ENCODE data around the gene FIZ1.
"Not testable (repeated sequence)": the region's sequence is repeated elsewhere in the genome, so short reads cannot be mapped to it uniquely, and the experiment has no call there.

FIZ1 gene

GRCh38 chr19:55598034-55598433, 1.3 kb downstream of the FIZ1 start:
- Mint-ChIP-seq H3K36me3 (peaks cover 50% of the 10 kb centered on the region), H3K4me3 (no peak overlapping the region), H3K27ac (peak overlapping the region; percentile 96), H3K4me1 (peaks cover 20% of the 10 kb centered on the region), H3K27me3 (no peaks in the 10 kb centered on the region), H3K9me3 (peaks cover 19% of the 10 kb centered on the region)
- no peak for ATAC-seq

- no peak for ATAC-seq
- Mint-ChIP-seq H3K9me3 (peaks cover 19% of the 10 kb centered on the region), H3K27me3 (no peaks in the 10 kb centered on the region), H3K27ac (no peak overlapping the region), H3K4me1 (peaks cover 20% of the 10 kb centered on the region), H3K4me3 (no peak overlapping the region), H3K36me3 (peaks cover 50% of the 10 kb centered on the region)
These were observed 1.8 kb downstream of the FIZ1 start for GRCh38 chr19:55597501-55597921.

- peaks cover 20% of the 10 kb centered on the region for H3K4me1 Mint-ChIP-seq
- H3K27me3 Mint-ChIP-seq, result no peaks in the 10 kb centered on the region
These were observed 3.0 kb downstream of the FIZ1 start for GRCh38 chr19:55596304-55596703.

GRCh38 chr19:55594996-55595545, 4.2 kb downstream of the FIZ1 start:
- Mint-ChIP-seq H3K9me3 (peaks cover 19% of the 10 kb centered on the region), H3K4me3 (no peak overlapping the region), H3K27ac (no peak overlapping the region), H3K4me1 (peaks cover 14% of the 10 kb centered on the region), H3K27me3 (no peaks in the 10 kb centered on the region), H3K36me3 (peaks cover 59% of the 10 kb centered on the region)
- no peak for ATAC-seq

More at GRCh38 chr19:55596304-55596703, 3.0 kb downstream of the FIZ1 start:
- H3K36me3 Mint-ChIP-seq, result peaks cover 56% of the 10 kb centered on the region
- H3K27ac Mint-ChIP-seq, result no peak overlapping the region
- peaks cover 19% of the 10 kb centered on the region for H3K9me3 Mint-ChIP-seq
- H3K4me3 Mint-ChIP-seq, result no peak overlapping the region
- ATAC-seq, result no peak

- Mint-ChIP-seq H3K4me1 (peaks cover 6% of the 10 kb centered on the region), H3K9me3 (peaks cover 15% of the 10 kb centered on the region)
These were observed 6.1 kb downstream of the FIZ1 start for GRCh38 chr19:55593096-55593772.

GRCh38 chr19:55592391-55593090, 6.8 kb downstream of the FIZ1 start:
- peak; percentile 21 for ATAC-seq
- Mint-ChIP-seq H3K27ac (no peak overlapping the region), H3K4me1 (peaks cover under 1% of the 10 kb centered on the region), H3K27me3 (no peaks in the 10 kb centered on the region), H3K36me3 (peaks cover 44% of the 10 kb centered on the region), H3K4me3 (no peak overlapping the region), H3K9me3 (peaks cover 12% of the 10 kb centered on the region)

More at GRCh38 chr19:55593096-55593772, 6.1 kb downstream of the FIZ1 start:
- peaks cover 51% of the 10 kb centered on the region for H3K36me3 Mint-ChIP-seq
- H3K27ac Mint-ChIP-seq, result no peak overlapping the region
- no peaks in the 10 kb centered on the region for H3K27me3 Mint-ChIP-seq
- ATAC-seq, result peak; percentile 37
- no peak overlapping the region for H3K4me3 Mint-ChIP-seq

- Mint-ChIP-seq H3K36me3 (peaks cover 35% of the 10 kb centered on the region), H3K27me3 (no peaks in the 10 kb centered on the region), H3K27ac (no peak overlapping the region), H3K4me3 (no peak overlapping the region), H3K9me3 (peaks cover 11% of the 10 kb centered on the region), H3K4me1 (peaks cover 10% of the 10 kb centered on the region)
- no peak for ATAC-seq
These were observed 7.8 kb downstream of the FIZ1 start for GRCh38 chr19:55591555-55591954.

- Mint-ChIP-seq H3K4me1 (peaks cover 20% of the 10 kb centered on the region), H3K36me3 (peaks cover 26% of the 10 kb centered on the region), H3K27ac (no peak overlapping the region), H3K9me3 (peaks cover 6% of the 10 kb centered on the region), H3K4me3 (no peak overlapping the region), H3K27me3 (no peaks in the 10 kb centered on the region)
- ATAC-seq, result no peak
These were observed 8.7 kb downstream of the FIZ1 start for GRCh38 chr19:55590617-55591016.

GRCh38 chr19:55590109-55590508, 9.2 kb downstream of the FIZ1 start:
- peaks cover 21% of the 10 kb centered on the region for H3K36me3 Mint-ChIP-seq
- H3K4me1 Mint-ChIP-seq, result peaks cover 25% of the 10 kb centered on the region
- peaks cover 2% of the 10 kb centered on the region for H3K9me3 Mint-ChIP-seq
- H3K4me3 Mint-ChIP-seq, result no peak overlapping the region
- ATAC-seq, result no peak
- no peak overlapping the region for H3K27ac Mint-ChIP-seq
- no peaks in the 10 kb centered on the region for H3K27me3 Mint-ChIP-seq

GRCh38 chr19:55588738-55589137, 10.6 kb downstream of the FIZ1 start:
- peaks cover 13% of the 10 kb centered on the region for H3K36me3 Mint-ChIP-seq
- no peaks in the 10 kb centered on the region for H3K9me3 Mint-ChIP-seq
- peaks cover 26% of the 10 kb centered on the region for H3K4me1 Mint-ChIP-seq
- ATAC-seq, result no peak
- H3K27ac Mint-ChIP-seq, result no peak overlapping the region
- H3K4me3 Mint-ChIP-seq, result no peak overlapping the region
- no peaks in the 10 kb centered on the region for H3K27me3 Mint-ChIP-seq

- H3K9me3 Mint-ChIP-seq, result no peaks in the 10 kb centered on the region
- H3K27ac Mint-ChIP-seq, result peak overlapping the region; percentile 35
- peak; percentile 97 for ATAC-seq
- no peaks in the 10 kb centered on the region for H3K27me3 Mint-ChIP-seq
- peaks cover 26% of the 10 kb centered on the region for H3K4me1 Mint-ChIP-seq
- H3K36me3 Mint-ChIP-seq, result peaks cover 10% of the 10 kb centered on the region
- H3K4me3 Mint-ChIP-seq, result peak overlapping the region; percentile 83
These were observed 12.2 kb downstream of the FIZ1 start for GRCh38 chr19:55586976-55587668.

- ATAC-seq, result peak; percentile 69
- H3K27ac Mint-ChIP-seq, result peak overlapping the region; percentile 35
- H3K4me1 Mint-ChIP-seq, result peaks cover 34% of the 10 kb centered on the region
These were observed 13.5 kb downstream of the FIZ1 start for GRCh38 chr19:55585658-55586339.

GRCh38 chr19:55584871-55585270, 14.4 kb downstream of the FIZ1 start:
- peaks cover 2% of the 10 kb centered on the region for H3K36me3 Mint-ChIP-seq
- H3K4me3 Mint-ChIP-seq, result no peak overlapping the region
- no peak for ATAC-seq
- peak overlapping the region; percentile 35 for H3K27ac Mint-ChIP-seq
- H3K9me3 Mint-ChIP-seq, result no peaks in the 10 kb centered on the region
- H3K4me1 Mint-ChIP-seq, result peaks cover 37% of the 10 kb centered on the region
- no peaks in the 10 kb centered on the region for H3K27me3 Mint-ChIP-seq

More at GRCh38 chr19:55585658-55586339, 13.5 kb downstream of the FIZ1 start:
- no peaks in the 10 kb centered on the region for H3K27me3 Mint-ChIP-seq
- H3K4me3 Mint-ChIP-seq, result peak overlapping the region; percentile 83
- no peaks in the 10 kb centered on the region for H3K36me3 Mint-ChIP-seq
- no peaks in the 10 kb centered on the region for H3K9me3 Mint-ChIP-seq

GRCh38 chr19:55583897-55584296, 15.4 kb downstream of the FIZ1 start:
- peaks cover 43% of the 10 kb centered on the region for H3K4me1 Mint-ChIP-seq
- H3K27me3 Mint-ChIP-seq, H3K4me3 Mint-ChIP-seq, ATAC-seq, H3K36me3 Mint-ChIP-seq, H3K9me3 Mint-ChIP-seq, H3K27ac Mint-ChIP-seq: not testable (repeated sequence)

- Mint-ChIP-seq H3K4me1 (peaks cover 40% of the 10 kb centered on the region), H3K36me3 (peaks cover 11% of the 10 kb centered on the region)
- not testable (repeated sequence) for H3K4me3 Mint-ChIP-seq, ATAC-seq, H3K27ac Mint-ChIP-seq, H3K27me3 Mint-ChIP-seq, H3K9me3 Mint-ChIP-seq
These were observed 17.0 kb downstream of the FIZ1 start for GRCh38 chr19:55582284-55582683.
